Neural crest cell (in vitro differentiated cells): ENCODE results near the gene OSBPL3. TPM values are rescaled to one million over a fixed set of nuclear protein-coding genes. Genes with fewer than 3 reads are reported as not detected.
A peak's percentile ranks its signal among the peaks of the same experiment; 100 is the strongest.

ENCODE experiments used
- DNase-seq: peaks from one replicate; pipeline ENCODE4 v3.0.0; 2021; ENCODE audit warnings: low read depth, mixed read lengths, low spot score
- H3K27ac Mint-ChIP-seq: one replicate; pipeline ENCODE4 v1.8.0; 2021; ENCODE audit warnings: mild to moderate bottlenecking, mixed read lengths; ENCODE audit not compliant: unreplicated experiment
- H3K27me3 Mint-ChIP-seq: 2 replicates; pipeline ENCODE4 v1.8.0; 2021; ENCODE audit warnings: low read depth, mild to moderate bottlenecking, mixed read lengths
- H3K36me3 Mint-ChIP-seq: 2 replicates; pipeline ENCODE4 v1.8.0; 2021; ENCODE audit warnings: low read depth, mild to moderate bottlenecking, mixed read lengths
- H3K4me1 Mint-ChIP-seq: 2 replicates; pipeline ENCODE4 v1.8.0; 2021; ENCODE audit warnings: mixed read lengths
- H3K4me3 Mint-ChIP-seq: one replicate; pipeline ENCODE4 v1.8.0; 2021; ENCODE audit warnings: mild to moderate bottlenecking, mixed read lengths
- H3K9me3 Mint-ChIP-seq: 2 replicates; pipeline ENCODE4 v1.8.0; 2021; ENCODE audit warnings: mixed read lengths
- CTCF ChIP-seq: fragments of 200-600 bp; sonication (generic); conservative IDR thresholded peaks from 2 replicates; pipeline ENCODE4 v1.5.0; 2021; ENCODE audit warnings: antibody characterized with exemption, mild to moderate bottlenecking
- long read RNA-seq: library from polyadenylated mRNA; unstranded; transcript quantifications from one replicate; pipeline ENCODE4 v2.0.0, GENCODE V29; 2020
- total RNA-seq: library from RNA; stranded (reverse); gene quantifications from 2 replicates; pipeline ENCODE4 v1.2.1, GENCODE V29; 2021

Gene OSBPL3
- 10.5 and 11.8 TPM in 2 replicates for total RNA-seq
- long read RNA-seq, full-length matches to known transcripts, result 2 of 20 reads
- long read RNA-seq, partial matches to known transcripts, result 3 of 20 reads
- long read RNA-seq, other reads (novel, unspliced or antisense), result 15 of 20 reads

GRCh38 chr7:24979863-24980533 lies at the start of gene OSBPL3:
OSBPL3 (minus strand) TSS chr7:24980178; CDS start chr7:24892472, 87,706 bp downstream.
- Mint-ChIP-seq H3K4me1 (peaks cover 33% of the 10 kb centered on the region), H3K9me3 (peaks cover 2% of the 10 kb centered on the region), H3K4me3 (peak within 1 kb of the TSS; percentile 97), H3K27ac (peak within 1 kb of the TSS; percentile 92), H3K27me3 (peaks cover 58% of the 10 kb centered on the region), H3K36me3 (no peaks in the 10 kb centered on the region)
- peak; percentile 92 for DNase-seq
- no peak for TF ChIP-seq CTCF

GRCh38 chr7:25029075-25029474 lies 49.1 kb upstream of the OSBPL3 start:
- DNase-seq, result no peak
- Mint-ChIP-seq H3K27me3 (no peaks in the 10 kb centered on the region), H3K4me1 (peaks cover 12% of the 10 kb centered on the region), H3K4me3 (no peak overlapping the region), H3K27ac (no peak overlapping the region), H3K36me3 (no peaks in the 10 kb centered on the region), H3K9me3 (peaks cover 7% of the 10 kb centered on the region)
- no peak for TF ChIP-seq CTCF

GRCh38 chr7:25028370-25029021 lies 48.5 kb upstream of the OSBPL3 start:
- no peaks in the 10 kb centered on the region for H3K36me3 Mint-ChIP-seq
- H3K4me3 Mint-ChIP-seq, result no peak overlapping the region
- no peaks in the 10 kb centered on the region for H3K27me3 Mint-ChIP-seq
- no peak overlapping the region for H3K27ac Mint-ChIP-seq
- peaks cover 7% of the 10 kb centered on the region for H3K9me3 Mint-ChIP-seq
- TF ChIP-seq CTCF, result no peak
- no peak for DNase-seq
- peaks cover 12% of the 10 kb centered on the region for H3K4me1 Mint-ChIP-seq

GRCh38 chr7:25026156-25026555 lies 46.2 kb upstream of the OSBPL3 start:
- TF ChIP-seq CTCF, result no peak
- H3K9me3 Mint-ChIP-seq, result peaks cover 9% of the 10 kb centered on the region
- no peak overlapping the region for H3K4me3 Mint-ChIP-seq
- DNase-seq, result no peak
- H3K27me3 Mint-ChIP-seq, result no peaks in the 10 kb centered on the region
- H3K36me3 Mint-ChIP-seq, result no peaks in the 10 kb centered on the region
- no peak overlapping the region for H3K27ac Mint-ChIP-seq
- H3K4me1 Mint-ChIP-seq, result peaks cover 12% of the 10 kb centered on the region

GRCh38 chr7:25025218-25025671 lies 45.3 kb upstream of the OSBPL3 start:
- H3K4me1 Mint-ChIP-seq, result peaks cover 12% of the 10 kb centered on the region
- H3K27ac Mint-ChIP-seq, result no peak overlapping the region
- peaks cover 9% of the 10 kb centered on the region for H3K9me3 Mint-ChIP-seq
- H3K27me3 Mint-ChIP-seq, result no peaks in the 10 kb centered on the region
- no peak for DNase-seq
- H3K36me3 Mint-ChIP-seq, result no peaks in the 10 kb centered on the region
- no peak for TF ChIP-seq CTCF
- H3K4me3 Mint-ChIP-seq, result no peak overlapping the region
